NCI-H345 (cell line): Measurements from ENCODE around the gene RNF123.
"Not testable (repeated sequence)": the region's sequence is repeated elsewhere in the genome, so short reads cannot be mapped to it uniquely, and the experiment has no call there.

ENCODE experiments used
- DNase-seq: peaks from one replicate; lab custom pipeline; 2025; lab: John Stamatoyannopoulos, UW

Gene RNF123

DNA sequence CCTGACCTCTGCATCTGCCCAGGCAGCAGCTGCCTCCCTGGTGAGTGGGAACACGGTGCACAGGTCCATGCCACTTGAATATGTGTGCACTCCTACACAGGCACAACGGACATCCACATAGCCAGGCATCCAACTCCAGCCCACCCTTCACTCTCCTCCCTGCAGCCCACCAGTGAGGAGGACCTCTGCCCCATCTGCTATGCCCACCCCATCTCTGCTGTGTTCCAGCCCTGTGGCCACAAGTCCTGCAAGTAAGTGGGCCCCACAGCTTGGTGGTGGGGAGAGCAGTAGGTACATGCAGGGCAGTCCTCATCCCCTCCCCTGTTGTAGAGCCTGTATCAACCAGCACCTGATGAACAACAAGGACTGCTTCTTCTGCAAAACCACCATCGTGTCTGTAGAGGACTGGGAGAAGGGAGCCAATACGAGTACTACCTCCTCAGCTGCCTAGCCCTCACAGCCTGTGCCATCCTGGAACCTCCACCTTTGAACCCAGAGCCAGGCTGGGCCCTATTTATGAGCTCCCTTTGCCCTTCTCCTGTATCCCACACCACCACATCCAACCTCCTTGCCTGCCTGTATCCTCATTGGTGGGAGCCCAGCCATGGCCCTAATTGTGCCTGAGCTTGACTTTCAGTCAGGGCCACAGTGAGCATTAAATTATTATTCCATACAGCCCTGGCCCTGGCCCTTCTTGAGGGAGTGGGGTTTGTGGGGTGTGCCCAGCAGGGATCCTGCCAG, 31.7 kb downstream of the RNF123 start:
- DNase-seq, result no peak

GRCh38 chr3:49721596-49721895, 32.2 kb downstream of the RNF123 start:
- no peak for DNase-seq

GRCh38 chr3:49721896-49722781, 32.8 kb downstream of the RNF123 start:
- DNase-seq, result no peak

- DNase-seq, result no peak
These were observed 33.5 kb downstream of the RNF123 start for GRCh38 chr3:49722896-49723295.

DNA sequence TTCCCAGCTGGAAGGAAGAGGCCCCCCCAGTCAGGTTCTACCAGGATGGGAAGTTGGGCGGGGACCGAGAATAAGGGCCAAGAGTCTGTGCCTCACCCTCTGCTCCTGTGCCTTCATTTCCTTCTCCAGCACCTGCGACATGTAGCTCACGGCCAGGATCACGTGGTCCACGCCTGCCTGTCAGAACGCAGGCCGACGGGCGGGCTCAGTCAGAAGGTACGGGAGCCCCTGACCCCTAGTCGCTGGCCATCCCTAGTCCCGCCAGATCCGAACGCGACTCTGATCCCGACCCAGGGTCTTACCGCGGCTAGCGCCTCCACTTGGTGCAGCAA, 33.9 kb downstream of the RNF123 start:
- DNase-seq, result peak; percentile 34

- peak; percentile 93 for DNase-seq
These were observed 34.5 kb downstream of the RNF123 start, which contains the start of gene GMPPB for GRCh38 chr3:49723628-49724551. Gene GMPPB, minus strand, starts transcription at chr3:49723951. Its CDS starts 225 bp downstream, at chr3:49723726.

- no peak for DNase-seq
These were observed 35.2 kb downstream of the RNF123 start for GRCh38 chr3:49724586-49724985.

DNA sequence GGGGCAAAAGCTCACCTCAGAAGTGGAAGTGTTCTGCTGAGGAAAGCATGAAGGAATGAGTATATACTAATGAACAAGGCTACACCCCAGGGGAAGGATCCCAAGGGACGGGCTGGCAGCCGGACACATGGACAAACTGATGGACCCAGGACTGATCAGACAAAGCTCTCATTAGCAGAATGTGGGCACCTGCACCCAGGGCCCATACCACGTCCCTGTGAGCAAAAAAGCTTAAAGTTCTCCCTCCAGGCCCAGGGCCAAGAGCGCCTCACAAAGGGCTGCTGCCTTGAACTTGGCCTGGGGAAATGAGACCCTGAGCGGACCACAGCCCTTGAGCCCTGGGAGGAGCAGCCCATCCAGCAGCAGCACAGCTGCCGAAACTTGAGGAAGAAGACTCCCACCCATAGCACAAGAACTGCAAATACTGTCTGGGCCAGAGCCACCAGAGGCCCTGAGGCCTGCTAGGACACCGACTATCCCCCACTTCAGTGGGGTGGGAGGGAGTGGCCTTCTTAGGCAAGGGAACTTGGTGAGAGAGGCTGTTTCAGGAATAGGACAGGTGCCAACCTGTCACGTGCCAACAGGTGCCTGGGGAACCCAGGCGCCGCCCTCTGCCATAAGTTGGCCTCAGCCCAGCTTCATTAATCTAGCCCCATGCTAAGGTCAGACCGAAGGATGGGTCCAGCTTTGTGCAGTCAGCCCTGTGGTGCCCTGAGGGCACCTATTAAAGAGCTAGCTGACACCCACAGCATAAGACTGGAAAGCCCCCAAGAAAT, 36.7 kb downstream of the RNF123 start:
- no peak for DNase-seq

- DNase-seq, result no peak
These were observed 38.0 kb downstream of the RNF123 start for GRCh38 chr3:49727154-49727923.

DNA sequence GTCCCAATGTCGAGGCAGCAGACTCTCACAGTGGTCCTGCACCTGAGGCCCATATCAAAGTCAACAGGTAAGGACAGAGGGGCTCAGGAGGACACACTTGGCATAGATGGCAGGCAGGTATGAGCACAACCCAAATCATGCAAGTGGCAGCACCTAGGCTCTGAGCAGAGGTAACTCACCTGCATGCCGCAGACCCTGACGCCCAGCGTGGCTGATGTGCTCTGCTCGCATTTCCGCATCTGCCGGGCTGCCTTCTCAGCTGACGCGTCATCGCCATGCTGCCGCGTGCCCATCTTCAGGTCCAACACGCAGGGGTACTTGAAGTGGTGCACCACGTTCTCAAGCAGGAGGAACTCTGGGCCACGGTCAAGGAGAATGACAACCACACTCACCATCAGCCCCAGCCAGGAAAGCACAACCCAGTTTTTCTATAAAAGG, 38.6 kb downstream of the RNF123 start:
- no peak for DNase-seq

- DNase-seq, result no peak
These were observed 40.7 kb downstream of the RNF123 start for GRCh38 chr3:49729966-49730609.

GRCh38 chr3:49732597-49732996, 43.2 kb downstream of the RNF123 start:
- DNase-seq, result no peak

GRCh38 chr3:49733551-49733950, 44.2 kb downstream of the RNF123 start:
- DNase-seq, result no peak

GRCh38 chr3:49734752-49735151, 45.4 kb downstream of the RNF123 start:
- DNase-seq, result no peak

DNA sequence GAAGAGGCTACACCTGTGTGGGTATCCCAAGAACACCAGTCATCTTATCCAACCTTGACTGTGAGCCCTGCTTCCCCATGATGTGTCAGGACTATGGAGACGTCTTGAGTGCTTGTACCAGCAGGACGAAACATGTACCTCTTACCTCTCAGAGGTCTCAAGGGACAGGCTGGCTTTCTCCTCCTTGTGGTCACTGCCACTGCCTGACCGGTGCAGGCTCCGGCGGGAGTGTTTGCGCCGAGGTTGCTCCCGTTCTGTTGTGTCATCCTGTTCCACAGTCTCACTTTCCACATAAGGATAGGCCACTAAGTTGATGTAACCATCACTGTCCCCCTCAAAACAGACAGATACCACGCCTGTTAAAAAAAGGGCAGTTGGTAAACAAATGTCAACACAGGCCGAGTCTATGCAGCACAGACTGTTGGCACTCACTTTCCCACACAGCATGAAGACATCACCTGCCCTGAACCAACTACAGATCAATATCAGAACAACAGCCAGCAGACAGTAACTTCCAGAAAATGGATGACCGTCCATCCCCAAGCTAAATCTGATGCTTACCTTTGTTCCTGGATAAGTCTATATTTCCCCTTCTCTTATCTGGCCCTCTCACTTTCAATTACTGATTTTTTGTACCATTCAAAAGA, 48.8 kb downstream of the RNF123 start:
- DNase-seq, result no peak

DNA sequence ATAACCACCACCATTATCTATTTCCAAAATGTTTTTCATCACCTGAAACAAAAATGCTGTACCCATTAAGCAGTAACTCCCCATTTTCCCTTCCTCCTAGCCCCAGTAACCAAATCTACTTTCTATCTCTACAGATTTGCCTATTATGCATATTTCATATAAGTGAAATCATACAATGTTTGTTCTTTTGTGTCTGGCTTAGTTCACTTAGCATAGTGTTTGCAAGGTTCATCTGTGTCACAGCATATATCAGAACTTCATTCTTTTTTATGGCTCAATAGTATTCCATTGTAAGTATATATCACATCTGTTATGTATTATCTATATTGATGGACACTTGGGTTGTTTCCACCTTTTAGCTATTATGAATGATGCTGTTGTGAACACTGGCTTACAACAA, 51.1 kb downstream of the RNF123 start:
- DNase-seq, result no peak

- DNase-seq, result no peak
These were observed 56.6 kb downstream of the RNF123 start for GRCh38 chr3:49745986-49746385.

DNA sequence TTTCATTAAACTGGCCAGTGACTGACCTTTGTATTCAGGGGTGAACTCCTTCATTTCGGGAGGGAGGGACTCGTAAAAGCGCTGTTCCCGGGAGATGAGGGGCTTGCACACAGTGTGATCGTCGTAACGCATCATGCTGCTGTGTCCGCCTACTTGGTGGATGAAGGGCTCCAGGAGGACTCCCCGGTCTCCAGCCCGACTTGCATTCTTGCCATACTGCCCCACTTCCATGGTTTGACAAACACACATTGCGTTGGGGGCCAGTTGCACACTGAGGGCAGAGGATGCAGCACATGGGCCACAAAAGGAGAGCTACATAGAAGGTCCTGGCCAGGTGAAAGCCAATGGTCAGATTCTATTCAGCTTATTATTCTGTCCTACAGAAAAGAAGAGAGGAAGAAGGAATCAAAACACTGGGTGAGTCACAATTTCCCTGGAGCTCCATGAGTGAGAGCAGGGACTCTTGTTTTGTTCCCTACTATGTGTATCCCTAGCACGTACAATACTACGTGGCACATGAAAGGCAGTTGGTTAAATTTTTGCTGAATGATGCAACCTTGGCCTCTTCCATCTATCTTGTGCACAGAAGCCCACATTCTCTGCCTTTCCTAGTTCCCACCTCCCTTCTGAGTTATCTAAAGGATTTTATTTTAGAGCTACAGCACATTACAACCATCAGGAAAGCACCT, 58.6 kb downstream of the RNF123 start:
- no peak for DNase-seq

GRCh38 chr3:49748874-49749273, 59.5 kb downstream of the RNF123 start:
- DNase-seq, result not testable (repeated sequence)
